ENCODE results near the gene BDKRB1. TPM values are rescaled to one million over a fixed set of nuclear protein-coding genes. Genes with fewer than 3 reads are reported as not detected.
A peak's percentile ranks its signal among the peaks of the same experiment; 100 is the strongest.

Gene BDKRB1
- total and polyA plus RNA-seq, 11 donors = 0.08 to 1.7 (median 0.79) TPM; not detected in 7

GRCh38 chr14:96257056-96257455 lies 1.0 kb downstream of the BDKRB1 start:
- TF ChIP-seq CTCF (IDR thresholded peaks at IDR 0.05) = no peak
- no peak for TF ChIP-seq POLR2A (IDR thresholded peaks at IDR 0.05)
- peaks cover 0 to 6% (median 0%) of the 10 kb centered on the region in 12 donors for H3K4me1 ChIP-seq
- 46 to 60% (median 57%) methylated on average over 8 of the region's 8 CpGs for WGBS, 4 donors

GRCh38 chr14:96257900-96258299 lies 1.9 kb downstream of the BDKRB1 start:
- peaks cover 0 to 13% (median 4%) of the 10 kb centered on the region in 12 donors for H3K9me3 ChIP-seq
- H3K36me3 ChIP-seq = no peaks in the 10 kb centered on the region
- peaks cover 0 to 6% (median 0%) of the 10 kb centered on the region in 12 donors for H3K4me1 ChIP-seq
- H3K4me3 ChIP-seq = no peak overlapping the region
- no peak overlapping the region for H3K27ac ChIP-seq
- peaks cover 0 to 7% (median 0%) of the 10 kb centered on the region in 9 donors for H3K27me3 ChIP-seq
- intact Hi-C loops (cut with DNase I) = no loop called here
- TF ChIP-seq CTCF (IDR thresholded peaks at IDR 0.05) = no peak
- no peak for TF ChIP-seq POLR2A (IDR thresholded peaks at IDR 0.05)
- ATAC-seq = no peak
- DNase-seq = no peak

More at GRCh38 chr14:96257056-96257455, 1.0 kb downstream of the BDKRB1 start:
- intact Hi-C loops (cut with DNase I) = no loop called here
- Histone ChIP-seq H3K27me3 (peaks cover 0 to 11% (median 0%) of the 10 kb centered on the region in 9 donors), H3K36me3 (no peaks in the 10 kb centered on the region), H3K4me3 (no peak overlapping the region), H3K27ac (peak overlapping the region in 1 of 12 donors; percentile 22), H3K9me3 (peaks cover 0 to 13% (median 4%) of the 10 kb centered on the region in 12 donors)
- ATAC-seq (no peak), DNase-seq (no peak)

GRCh38 chr14:96260341-96260821 lies 4.4 kb downstream of the BDKRB1 start:
- intact Hi-C loops (cut with DNase I) = loop anchor here in 1 of 10 donors (5.0 kb wide), 1 partner anchor 248 kb away; no protein-coding TSS in a partner anchor
- peak in 1 of 4 donors; percentile 55 for ATAC-seq
- Histone ChIP-seq H3K4me3 (no peak overlapping the region), H3K36me3 (no peaks in the 10 kb centered on the region), H3K27me3 (peaks cover 0 to 7% (median 0%) of the 10 kb centered on the region in 9 donors), H3K27ac (no peak overlapping the region), H3K9me3 (peaks cover 0 to 13% (median 4%) of the 10 kb centered on the region in 12 donors), H3K4me1 (peaks cover 0 to 6% (median 0%) of the 10 kb centered on the region in 12 donors)
- TF ChIP-seq POLR2A (IDR thresholded peaks at IDR 0.05) (no peak), CTCF (IDR thresholded peaks at IDR 0.05) (no peak)
- DNase-seq = no peak
- WGBS, 4 donors = 52 to 65% (median 58%) methylated on average over 2 of the region's 2 CpGs

GRCh38 chr14:96261053-96261452 lies 5.0 kb downstream of the BDKRB1 start:
- Histone ChIP-seq H3K36me3 (no peaks in the 10 kb centered on the region), H3K27me3 (peaks cover 0 to 6% (median 0%) of the 10 kb centered on the region in 9 donors), H3K4me1 (peaks cover 0 to under 1% (median 0%) of the 10 kb centered on the region in 12 donors), H3K4me3 (no peak overlapping the region), H3K9me3 (peaks cover 0 to 13% (median 4%) of the 10 kb centered on the region in 12 donors), H3K27ac (no peak overlapping the region)
- intact Hi-C loops (cut with DNase I) = loop anchor here in 1 of 10 donors (5.0 kb wide), 1 partner anchor 249 kb away; no protein-coding TSS in a partner anchor
- TF ChIP-seq POLR2A (IDR thresholded peaks at IDR 0.05) (no peak), CTCF (IDR thresholded peaks at IDR 0.05) (no peak)
- DNase-seq (no peak), ATAC-seq (no peak)
- 77 to 89% (median 80%) methylated on average over 5 of the region's 5 CpGs for WGBS, 4 donors
